NCI-H526 treated with DMSO at 0.1 percent for 48 hours (cell line): ENCODE measurements around the gene PPP1R1B.

Source experiments
- DNase-seq: peaks from one replicate; lab custom pipeline; 2025; lab: John Stamatoyannopoulos, UW

Gene PPP1R1B

GRCh38 chr17:39615434-39615833, 11.3 kb upstream of the PPP1R1B start:
- DNase-seq = no peak

- DNase-seq = no peak
Measured at GRCh38 chr17:39617100-39617445, 9.7 kb upstream of the PPP1R1B start.

GRCh38 chr17:39617446-39618245, 9.1 kb upstream of the PPP1R1B start:
- DNase-seq = peak; percentile 72

- no peak for DNase-seq
Measured at GRCh38 chr17:39618246-39618913, 8.4 kb upstream of the PPP1R1B start.

- DNase-seq = no peak
Measured at GRCh38 chr17:39618956-39619785, 7.6 kb upstream of the PPP1R1B start.

DNA sequence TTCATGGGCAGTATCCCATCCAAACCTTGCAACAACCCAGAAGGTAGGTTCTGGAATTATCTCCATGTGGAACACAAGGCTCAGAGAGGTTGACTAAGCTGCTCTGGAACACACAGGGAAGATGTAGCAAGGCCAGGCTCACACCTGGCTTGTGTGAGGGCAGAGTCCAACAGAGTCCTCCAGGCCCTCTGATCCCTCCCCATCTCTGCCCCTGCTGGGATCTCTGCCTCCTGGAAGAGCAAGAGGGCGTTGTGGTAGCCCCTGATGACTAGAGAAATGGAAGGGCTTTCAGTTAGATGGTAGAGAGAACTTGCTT, 7.0 kb upstream of the PPP1R1B start:
- no peak for DNase-seq

DNA sequence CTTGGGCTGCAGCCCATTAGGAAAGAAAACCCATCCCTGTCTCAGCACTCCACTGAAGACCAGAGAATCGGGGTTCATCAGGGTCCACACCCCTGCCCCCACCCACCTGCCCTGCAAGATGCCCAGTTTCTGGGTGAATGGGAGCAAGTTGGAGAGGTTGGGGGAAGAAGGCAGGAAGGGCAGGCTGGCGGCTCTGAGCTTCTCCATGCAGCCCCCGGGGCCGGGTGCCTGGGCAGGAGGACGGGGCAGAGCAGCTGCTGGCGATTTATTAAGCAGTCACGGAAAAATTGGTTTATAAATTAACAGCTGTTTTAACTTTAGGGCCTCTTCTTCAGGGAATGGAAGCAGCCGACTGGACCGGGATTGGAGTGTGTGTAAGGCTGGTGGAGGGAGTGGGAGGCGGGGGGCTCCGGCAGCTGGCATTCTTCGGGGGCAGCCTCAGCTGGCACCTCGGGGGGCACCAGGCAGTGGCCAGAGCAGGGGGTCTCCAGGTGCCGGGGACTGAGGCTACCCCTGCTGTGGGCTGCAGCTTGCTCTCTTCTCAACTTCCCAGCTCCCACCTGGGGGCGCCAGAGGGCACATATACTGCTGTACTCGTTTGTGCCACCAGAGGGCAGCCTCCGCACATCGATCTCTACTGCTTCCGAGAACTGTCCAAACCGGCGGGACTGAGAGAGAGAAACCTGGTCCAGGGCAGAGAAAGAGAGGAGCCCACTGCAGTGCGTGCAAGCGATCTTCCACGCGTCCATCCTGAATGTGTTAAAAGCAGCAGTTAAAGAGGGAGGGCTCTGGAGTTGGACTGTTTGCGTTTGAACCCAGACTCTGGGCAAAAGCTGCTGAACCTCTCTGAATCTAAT, 5.0 kb upstream of the PPP1R1B start:
- peak; percentile 54 for DNase-seq

GRCh38 chr17:39622380-39623006, 4.3 kb upstream of the PPP1R1B start:
- DNase-seq = no peak

GRCh38 chr17:39623356-39623950, 3.3 kb upstream of the PPP1R1B start:
- peak; percentile 49 for DNase-seq

DNA sequence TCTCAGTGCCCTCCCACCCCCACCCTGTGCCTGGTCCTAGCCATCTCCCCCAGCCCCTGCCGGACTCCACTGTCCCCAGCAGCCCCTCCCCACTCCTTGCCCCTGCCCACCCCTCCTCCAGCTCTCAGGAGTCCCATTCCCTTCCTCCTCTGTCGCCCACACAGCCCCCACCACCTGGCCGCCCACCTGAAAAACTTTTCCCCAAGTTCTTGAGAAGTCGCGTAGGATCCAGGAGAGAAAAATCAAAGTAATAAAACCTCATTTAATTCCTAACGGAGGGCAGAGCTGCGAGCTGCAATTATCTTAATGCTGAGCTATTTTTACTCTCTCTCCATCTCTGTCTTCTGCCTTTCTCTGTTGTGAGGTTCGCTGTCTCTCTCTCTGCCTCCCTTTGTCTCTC, 2.4 kb upstream of the PPP1R1B start:
- DNase-seq = no peak

- DNase-seq = no peak
Measured at GRCh38 chr17:39625198-39625785, 1.5 kb upstream of the PPP1R1B start.

- no peak for DNase-seq
Measured at GRCh38 chr17:39627047-39627711, 427 bp downstream of the PPP1R1B start.

DNA sequence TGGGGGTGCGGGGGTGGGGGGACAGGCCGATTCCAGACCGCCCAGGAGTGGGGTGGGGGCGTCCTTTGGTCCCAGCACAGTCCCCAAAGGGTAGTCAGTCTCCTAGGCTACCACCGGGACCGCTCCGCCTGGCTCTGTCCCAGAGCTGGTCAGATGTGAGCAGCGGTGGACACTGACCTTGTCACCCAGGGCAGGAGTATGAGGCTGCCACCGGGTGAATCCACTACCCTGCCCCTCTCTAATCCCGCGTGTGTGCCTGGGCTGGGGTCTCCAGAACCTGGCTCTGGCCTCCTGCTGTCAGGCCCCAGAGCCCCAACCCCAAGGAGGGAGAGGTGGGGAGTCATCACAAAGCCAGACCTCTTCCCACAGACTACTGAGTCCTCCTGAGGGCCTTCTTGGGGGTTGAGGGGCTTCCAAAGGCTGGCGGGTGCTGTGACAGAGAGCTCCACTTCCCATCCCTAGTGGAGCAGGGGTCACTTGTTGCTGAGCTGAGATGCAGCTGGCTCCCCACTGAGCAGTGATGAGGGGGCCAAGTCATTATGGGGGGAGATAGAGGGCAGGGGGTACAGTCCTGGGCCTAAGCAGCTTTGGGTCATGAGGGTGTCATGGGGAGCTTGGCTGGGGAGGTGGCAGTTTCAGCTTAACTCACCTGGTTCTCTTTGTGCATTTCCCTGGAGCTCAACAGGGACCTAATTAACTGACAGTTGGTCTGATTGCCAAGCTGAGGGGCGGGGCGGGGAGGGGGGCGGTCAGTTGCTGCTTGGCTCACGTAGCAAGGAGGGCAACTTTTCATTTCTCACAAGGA, 1.2 kb downstream of the PPP1R1B start:
- peak; percentile 18 for DNase-seq

DNA sequence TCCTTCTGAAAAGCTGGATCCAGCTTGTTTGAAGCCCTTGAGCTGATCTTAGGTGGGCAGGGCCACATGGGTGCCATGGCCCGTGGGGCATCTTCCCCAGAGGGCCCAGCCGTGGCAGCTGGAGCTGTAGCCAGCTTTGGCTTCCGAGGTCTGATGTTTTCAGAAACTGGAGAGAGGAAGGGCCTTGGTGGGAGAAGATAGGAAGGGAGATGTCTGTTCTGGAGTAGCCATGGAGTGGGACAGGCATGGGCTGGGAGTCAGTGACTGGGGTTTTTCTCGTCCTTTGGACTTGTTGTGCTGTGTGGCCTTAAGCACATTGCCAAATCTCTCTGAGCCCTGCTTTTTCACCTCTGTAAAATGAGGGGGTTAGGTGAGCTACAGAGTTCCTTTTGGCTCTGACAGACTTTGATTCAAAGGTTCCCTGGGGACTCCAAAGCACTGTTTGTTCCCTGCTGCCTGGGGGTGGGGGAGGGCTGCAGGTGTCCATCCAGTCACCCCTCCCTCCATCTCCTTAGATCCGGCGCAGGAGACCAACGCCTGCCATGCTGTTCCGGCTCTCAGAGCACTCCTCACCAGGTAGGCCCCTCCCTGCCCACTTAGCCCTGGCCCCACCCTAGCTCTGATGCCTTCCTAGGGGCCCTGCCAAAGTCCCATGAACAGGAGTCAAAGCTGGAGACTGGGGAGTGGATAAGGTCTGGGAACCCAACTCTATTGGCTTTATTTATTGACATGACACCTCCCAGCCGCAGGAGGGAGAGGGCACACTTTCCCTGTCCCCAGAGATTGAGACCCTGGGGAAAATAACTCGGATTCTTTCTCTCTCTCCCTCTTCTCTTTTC, 2.1 kb downstream of the PPP1R1B start:
- peak; percentile 30 for DNase-seq

- DNase-seq = no peak
Measured at GRCh38 chr17:39629494-39629880, 2.7 kb downstream of the PPP1R1B start.

GRCh38 chr17:39629898-39630297, 3.1 kb downstream of the PPP1R1B start:
- no peak for DNase-seq

DNA sequence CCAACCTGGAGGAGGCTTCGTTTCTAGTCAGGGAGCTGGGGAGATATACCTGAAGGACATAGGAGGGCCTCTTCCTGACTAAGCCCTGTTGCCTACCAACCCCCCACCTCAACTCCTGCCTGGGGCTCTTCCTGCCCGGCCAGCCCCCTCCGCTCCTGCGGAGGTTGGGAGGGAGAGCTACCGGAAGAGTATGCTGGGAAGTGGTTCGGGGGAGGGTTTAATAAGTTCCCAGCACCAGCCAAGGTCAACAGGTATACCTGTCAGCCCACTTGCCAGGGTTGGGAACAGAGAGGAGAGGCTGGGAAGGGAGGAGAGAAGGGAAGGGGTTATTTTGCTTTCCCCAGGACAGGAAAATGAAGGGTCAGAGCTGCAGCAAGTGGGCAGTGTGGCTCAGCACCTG, 4.7 kb downstream of the PPP1R1B start:
- no peak for DNase-seq

DNA sequence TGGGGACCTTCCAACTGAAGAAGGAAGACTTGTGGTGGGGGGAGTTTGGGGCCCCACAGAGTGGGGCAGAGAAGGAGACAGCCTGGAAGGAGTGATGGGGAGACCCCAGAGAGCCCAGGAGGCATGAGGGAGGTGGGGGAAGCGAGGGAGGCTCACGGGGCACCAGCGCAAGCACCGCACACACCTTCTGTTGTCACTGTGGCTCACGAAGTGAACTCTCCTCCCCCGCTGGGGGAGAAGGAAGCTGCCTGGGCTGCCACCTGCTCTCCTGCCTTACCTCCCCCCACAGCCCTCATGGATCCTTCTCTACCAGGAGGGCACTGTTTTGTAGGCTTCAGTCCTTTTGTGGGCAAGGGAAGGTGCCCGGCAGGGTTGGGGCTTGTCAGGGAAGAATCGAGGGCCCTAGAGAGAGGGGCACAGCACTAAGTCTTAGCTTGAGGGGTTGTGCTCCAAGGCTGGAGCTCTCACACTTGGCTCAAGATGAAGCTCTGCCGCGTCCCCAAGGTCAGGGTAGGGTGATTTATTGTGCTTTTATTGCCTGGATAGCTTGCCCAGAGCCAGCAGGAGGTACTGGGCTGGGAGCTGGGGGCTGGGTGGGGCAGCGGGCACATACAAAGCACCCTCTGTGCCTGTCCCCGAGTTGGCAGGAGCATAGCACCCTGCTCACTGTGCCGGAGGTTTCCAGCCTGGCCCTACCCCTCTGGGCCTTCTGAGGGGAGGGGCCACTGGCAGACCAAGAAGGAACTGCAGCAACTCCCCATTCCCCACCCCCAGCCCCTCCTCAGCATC, 5.6 kb downstream of the PPP1R1B start:
- DNase-seq = no peak
